Erythroblast (primary cell): ENCODE data around the gene PFKFB3.

Experiments
- GATA1 ChIP-seq: IDR thresholded peaks from 2 replicates; pipeline ENCODE4 v1.6.1; 2011; ENCODE audit warnings: low read depth, mild to moderate bottlenecking, control low read depth, low read length, moderate library complexity
- POLR2A ChIP-seq: IDR thresholded peaks from 2 replicates; pipeline ENCODE4 v1.6.1; 2011; ENCODE audit warnings: mild to moderate bottlenecking, low read length

- TF ChIP-seq POLR2A, result no peak
- no peak for TF ChIP-seq GATA1
Measured at GRCh38 chr10:6234371-6234770, 31.6 kb downstream of the PFKFB3 start.
